Heart left ventricle (tissue), 16 donors: ENCODE results near the gene SAMD5. TPM values are rescaled to one million over a fixed set of nuclear protein-coding genes. Genes with fewer than 3 reads are reported as not detected.

Experiments
- ATAC-seq, 4 donors: fragments of 200-7000 bp; cut with Tn5 transposase; one replicate each; pipeline ENCODE4 v1.9.1; 2020 to 2022; ENCODE audit warnings: moderate library complexity in 4 of 4, mild to moderate bottlenecking in 3 of 4, moderate number of reproducible peaks in 1 of 4
- DNase-seq, 5 donors: peaks; one replicate each; pipeline ENCODE4 v3.0.0-alpha.2; 2020
- H3K27ac ChIP-seq, 12 donors: fragments of 200-600 bp; sonication (generic) in 4 of 12; one replicate each; pipeline versions ENCODE4 v1.5.0 to v1.8.0; 2016 to 2022; ENCODE audit warnings: mild to moderate bottlenecking in 2 of 12
- H3K27me3 ChIP-seq, 9 donors: fragments of 200-600 bp; sonication (generic) in 2 of 9; one replicate each; pipeline versions ENCODE4 v1.5.1 to v1.8.0; 2016 to 2022; ENCODE audit warnings: mild to moderate bottlenecking in 3 of 9
- H3K36me3 ChIP-seq, 9 donors: fragments of 200-600 bp; sonication (generic) in 2 of 9; one replicate each; pipeline versions ENCODE4 v1.5.0 to v1.8.0; 2018 to 2022; ENCODE audit warnings: mild to moderate bottlenecking in 2 of 9
- H3K4me1 ChIP-seq, 12 donors: fragments of 200-600 bp; sonication (generic) in 4 of 12; one replicate each; pipeline versions ENCODE4 v1.5.0 to v1.8.0; 2016 to 2022; ENCODE audit warnings: mild to moderate bottlenecking in 3 of 12
- H3K4me3 ChIP-seq, 12 donors: fragments of 200-600 bp; sonication (generic) in 4 of 12; one replicate each; pipeline versions ENCODE4 v1.5.0 to v1.8.0; 2017 to 2022; ENCODE audit warnings: mild to moderate bottlenecking in 9 of 12, moderate library complexity in 4 of 12
- H3K9me3 ChIP-seq, 12 donors: fragments of 200-600 bp; sonication (generic) in 4 of 12; one replicate each; pipeline versions ENCODE4 v1.5.0 to v1.8.0; 2016 to 2022; ENCODE audit warnings: mild to moderate bottlenecking in 1 of 12
- CTCF ChIP-seq, 12 donors: fragments of 200-600 bp; sonication (generic) in 4 of 12; IDR thresholded peaks; one replicate each; pipeline versions ENCODE4 v1.5.0 to v1.8.0; 2018 to 2022; ENCODE audit warnings: antibody characterized with exemption in 12 of 12, mild to moderate bottlenecking in 5 of 12
- POLR2A ChIP-seq, 2 donors: fragments of 450-650 bp; IDR thresholded peaks; one replicate each; pipeline ENCODE4 v1.6.1; 2017; ENCODE audit warnings: antibody characterized with exemption in 2 of 2, mild to moderate bottlenecking in 2 of 2, moderate library complexity in 2 of 2
- WGBS, 4 donors: extraction: QIAGEN DNeasy Blood & Tissue Kit in 2 of 4; methylation state at CpG; one replicate each; pipeline versions ENCODE4 v1.1.5 to v1.1.7; 2013 to 2018; 5-methylcytosine and 5-hydroxymethylcytosine counted together
- intact Hi-C, 10 donors: fragments of 100-400 bp; cut with DNase I; formaldehyde crosslinking; loops; one replicate each; pipeline versions ENCODE4 v1.11.1 to v1.14.2; 2022
- polyA plus RNA-seq, 2 donors: library from polyadenylated mRNA; stranded (reverse); fragments of 200-250 nt; gene quantifications; one replicate each; pipeline ENCODE4 v1.2.3, GENCODE V29; 2013
- total RNA-seq, 9 donors: library from RNA; depleted of rRNA in 2 of 9; stranded (reverse); fragments of >200 nt in 2 of 9; fragmentation: NEBNext Ultra II Directional in 3 of 9; extraction: Animal tissue kit (Norgen Biotek cat#: 25700) in 3 of 9; gene quantifications; one replicate each; pipeline versions ENCODE4 v1.1.0 to v1.2.4, GENCODE V29; 2016 to 2023
- donor health status: ischemic (EF 13 %, LVEDD 7.1; RV severe dilation, severe dysfunction).
- donor health status: healthy with polysubstance abuse.
- donor health status: DM: no; HTN: yes; CAD: no.
- donor health status: DM: no; HTN: no; CAD: no.
- donor health status: ischemic (EF 25% LVEDD 6.9; RV normal size, moderate dysfunction).
- donor health status: ischemic (EF 25% LVEDD 5.7; RV mildly dilated, moderate dysfunction).
- donor health status: healthy.
- donor health status: DM: yes; HTN: yes; CAD: no.
- donor health status: ischemic (EF 35%, LVEDD 5.7; RV mildly dilated, moderate dysfunction).
- donor health status: nonischemic (EF 11% LVEDD 7.7; RV severe dilation, severe dysfunction).
- donor health status: DM: yes; HTN: yes; CAD: no.
- donor health status: PGD.
- donor health status: ischemic (EF 29% LVEDD 5.4; RV normal size, mild dysfunction).
- donor health status: nonischemic (EF 23%, LVEDD 6.1; RV moderate dilation, normal function).

The SAMD5 gene
- total and polyA plus RNA-seq, 11 donors: 0.15 to 1.5 (median 0.64) TPM

GRCh38 chr6:147615659-147616456 is 107.4 kb downstream of the SAMD5 start:
- TF ChIP-seq CTCF (IDR thresholded peaks at IDR 0.05) (no peak), POLR2A (IDR thresholded peaks at IDR 0.05) (no peak)
- no peak for DNase-seq
- H3K4me1 ChIP-seq: no peaks in the 10 kb centered on the region
- H3K27me3 ChIP-seq: no peaks in the 10 kb centered on the region
- H3K4me3 ChIP-seq: no peak overlapping the region
- H3K36me3 ChIP-seq: no peaks in the 10 kb centered on the region
- intact Hi-C loops: no loop called here
- H3K9me3 ChIP-seq: no peaks in the 10 kb centered on the region
- no peak for ATAC-seq
- 82 to 89% (median 86%) methylated on average over 6 of the region's 6 CpGs for WGBS, 4 donors
- H3K27ac ChIP-seq: no peak overlapping the region

- Histone ChIP-seq H3K27ac (no peak overlapping the region), H3K27me3 (no peaks in the 10 kb centered on the region), H3K9me3 (no peaks in the 10 kb centered on the region), H3K4me1 (no peaks in the 10 kb centered on the region), H3K4me3 (no peak overlapping the region), H3K36me3 (no peaks in the 10 kb centered on the region)
- DNase-seq (no peak), ATAC-seq (no peak)
- intact Hi-C loops: no loop called here
- TF ChIP-seq POLR2A (IDR thresholded peaks at IDR 0.05) (no peak), CTCF (IDR thresholded peaks at IDR 0.05) (no peak)
- 85 to 97% (median 92%) methylated on average over 3 of the region's 3 CpGs for WGBS, 4 donors
Observed at GRCh38 chr6:147617366-147617765, 108.9 kb downstream of the SAMD5 start.

GRCh38 chr6:147618457-147618856 is 110.0 kb downstream of the SAMD5 start:
- no peak for TF ChIP-seq POLR2A (IDR thresholded peaks at IDR 0.05)
- TF ChIP-seq CTCF (IDR thresholded peaks at IDR 0.05): no peak
- Histone ChIP-seq H3K36me3 (no peaks in the 10 kb centered on the region), H3K9me3 (no peaks in the 10 kb centered on the region), H3K4me3 (no peak overlapping the region), H3K27ac (no peak overlapping the region), H3K27me3 (no peaks in the 10 kb centered on the region), H3K4me1 (no peaks in the 10 kb centered on the region)
- DNase-seq (no peak), ATAC-seq (no peak)
- intact Hi-C loops: no loop called here
- 81 to 90% (median 87%) methylated on average over 6 of the region's 6 CpGs for WGBS, 4 donors

GRCh38 chr6:147618927-147619326 is 110.4 kb downstream of the SAMD5 start:
- Histone ChIP-seq H3K27ac (no peak overlapping the region), H3K9me3 (no peaks in the 10 kb centered on the region), H3K36me3 (no peaks in the 10 kb centered on the region), H3K4me1 (no peaks in the 10 kb centered on the region), H3K27me3 (no peaks in the 10 kb centered on the region), H3K4me3 (no peak overlapping the region)
- ATAC-seq: no peak
- WGBS, 4 donors: 91 to 97% (median 93%) methylated on average over 6 of the region's 6 CpGs
- DNase-seq: no peak
- TF ChIP-seq CTCF (IDR thresholded peaks at IDR 0.05) (no peak), POLR2A (IDR thresholded peaks at IDR 0.05) (no peak)
- intact Hi-C loops: no loop called here
